GM12874 (cell line): ENCODE measurements around the gene NOTUM.

Experiments used
- TF ChIP-seq, protein P1 (sequence below): IDR thresholded peaks from 2 replicates; pipeline ENCODE4 v1.5.1; 2011; ENCODE audit warnings: low read depth, mild to moderate bottlenecking, control low read depth, low read length, moderate library complexity; ENCODE audit not compliant: insufficient read depth

Gene NOTUM

DNA sequence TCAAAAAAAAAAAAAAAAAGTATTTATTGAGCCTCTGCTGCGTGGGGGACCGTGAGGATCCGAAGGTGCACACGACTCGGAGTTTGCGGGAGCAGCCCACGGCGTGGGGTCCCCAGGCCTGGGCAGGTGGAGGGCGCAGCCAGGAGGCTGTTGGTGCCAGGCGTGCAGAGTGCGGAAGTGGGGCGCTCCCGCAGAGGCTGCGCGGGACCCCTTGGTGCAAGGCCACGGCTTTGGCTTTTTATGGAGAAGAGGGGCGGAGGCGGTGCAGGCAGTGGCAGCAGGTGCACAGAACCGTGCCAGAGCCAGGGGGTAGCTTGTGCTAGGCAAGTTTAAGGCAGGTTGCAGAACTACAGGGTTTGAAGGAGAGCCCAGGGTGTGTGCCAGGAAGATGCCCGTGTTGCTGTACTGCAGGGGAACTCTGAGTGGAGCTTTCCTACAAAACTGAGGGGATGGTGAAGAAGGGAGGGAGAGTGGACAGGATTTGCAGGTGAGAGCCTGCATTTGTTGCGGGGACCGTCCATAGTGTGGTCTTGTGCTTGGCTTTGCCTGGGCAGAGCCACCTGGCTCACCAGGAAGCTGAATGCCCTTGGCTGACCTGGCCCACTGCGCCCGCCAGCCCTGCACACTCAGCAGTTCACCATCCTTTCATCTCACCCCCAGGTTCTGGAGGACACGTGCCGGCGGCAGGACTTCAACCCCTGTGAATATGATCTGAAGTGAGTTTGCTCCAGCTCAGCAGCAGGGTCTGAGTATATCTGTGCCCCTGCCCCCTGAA is 17.7 kb upstream of the NOTUM start:
- TF ChIP-seq, protein P1, sequence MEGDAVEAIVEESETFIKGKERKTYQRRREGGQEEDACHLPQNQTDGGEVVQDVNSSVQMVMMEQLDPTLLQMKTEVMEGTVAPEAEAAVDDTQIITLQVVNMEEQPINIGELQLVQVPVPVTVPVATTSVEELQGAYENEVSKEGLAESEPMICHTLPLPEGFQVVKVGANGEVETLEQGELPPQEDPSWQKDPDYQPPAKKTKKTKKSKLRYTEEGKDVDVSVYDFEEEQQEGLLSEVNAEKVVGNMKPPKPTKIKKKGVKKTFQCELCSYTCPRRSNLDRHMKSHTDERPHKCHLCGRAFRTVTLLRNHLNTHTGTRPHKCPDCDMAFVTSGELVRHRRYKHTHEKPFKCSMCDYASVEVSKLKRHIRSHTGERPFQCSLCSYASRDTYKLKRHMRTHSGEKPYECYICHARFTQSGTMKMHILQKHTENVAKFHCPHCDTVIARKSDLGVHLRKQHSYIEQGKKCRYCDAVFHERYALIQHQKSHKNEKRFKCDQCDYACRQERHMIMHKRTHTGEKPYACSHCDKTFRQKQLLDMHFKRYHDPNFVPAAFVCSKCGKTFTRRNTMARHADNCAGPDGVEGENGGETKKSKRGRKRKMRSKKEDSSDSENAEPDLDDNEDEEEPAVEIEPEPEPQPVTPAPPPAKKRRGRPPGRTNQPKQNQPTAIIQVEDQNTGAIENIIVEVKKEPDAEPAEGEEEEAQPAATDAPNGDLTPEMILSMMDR, result no peak

DNA sequence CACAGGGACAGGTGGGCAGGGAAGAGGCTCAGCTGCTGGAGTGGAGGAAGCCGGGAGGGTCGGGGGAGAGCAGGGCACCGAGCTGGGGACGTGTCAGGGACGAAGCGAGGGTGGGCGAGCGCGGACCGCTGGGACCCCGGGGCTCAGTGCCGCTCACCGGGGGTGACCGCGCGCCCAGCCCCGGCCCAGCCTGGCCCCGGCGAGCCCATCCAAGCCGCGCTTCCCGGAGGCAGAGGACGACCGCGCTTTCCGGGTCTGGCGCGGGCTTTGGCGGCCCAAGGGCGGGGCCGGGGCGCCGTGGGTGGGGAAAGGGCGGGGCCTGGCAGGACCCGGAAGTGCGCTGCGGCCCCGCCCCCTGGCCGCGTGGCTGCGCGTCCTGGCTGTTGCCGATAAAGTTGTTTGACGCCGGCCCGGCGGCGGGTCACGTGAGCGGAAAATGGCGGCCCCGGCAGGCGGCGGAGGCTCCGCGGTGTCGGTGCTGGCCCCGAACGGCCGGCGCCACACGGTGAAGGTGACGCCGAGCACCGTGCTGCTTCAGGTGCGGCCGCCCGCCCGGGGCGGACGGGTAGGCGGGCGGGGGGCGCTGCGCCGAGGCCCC is 16.3 kb upstream of the NOTUM start, which contains the start of gene ASPSCR1:
Gene ASPSCR1 (plus strand): TSS at position 419 of the 598 bp plus-strand sequence. CDS start 18 bp downstream, at position 437.
- TF ChIP-seq, protein P1, result no peak

DNA sequence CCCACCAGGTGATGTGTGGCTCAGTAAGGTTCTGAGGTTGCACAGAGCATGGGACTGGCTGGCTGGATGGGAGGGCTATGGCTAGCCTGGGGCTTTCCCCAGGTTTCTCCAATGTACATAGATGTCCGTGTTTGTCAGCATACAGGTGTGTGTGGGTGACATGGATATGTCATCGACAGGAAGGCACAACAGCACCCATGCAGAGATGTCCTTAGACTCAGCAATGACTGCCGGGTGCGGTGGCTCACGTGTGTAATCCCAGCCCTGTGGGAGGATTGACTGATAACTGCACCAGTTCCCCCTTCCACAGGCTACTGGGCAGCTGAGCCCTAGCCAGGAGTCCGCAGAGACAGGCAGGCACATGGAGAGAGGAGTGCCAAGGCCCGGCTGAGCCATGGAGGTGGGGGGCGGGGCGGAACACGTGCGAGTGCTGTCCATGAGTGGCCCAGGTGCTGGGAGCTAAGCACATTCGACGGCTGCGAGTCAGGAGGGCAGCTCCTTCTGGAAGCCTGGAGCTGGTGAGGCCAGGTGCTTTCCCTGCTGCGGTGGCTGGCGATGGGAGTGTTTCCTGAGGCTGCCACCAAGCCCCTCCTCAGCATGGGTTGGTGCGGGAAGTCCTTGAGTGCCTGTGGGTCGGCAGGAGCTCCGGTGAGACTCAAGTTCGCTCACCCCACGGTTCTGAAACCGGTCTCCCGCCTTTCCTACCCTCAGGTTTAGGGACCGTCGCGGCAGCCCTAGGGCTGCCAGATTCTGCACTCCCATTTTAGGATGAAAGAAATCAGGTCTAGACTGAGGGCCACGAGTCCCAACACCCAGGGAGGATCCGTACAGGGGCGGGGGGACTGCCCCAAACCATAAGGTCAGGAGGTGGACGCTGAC is 15.6 kb upstream of the NOTUM start:
- TF ChIP-seq, protein P1, result no peak

DNA sequence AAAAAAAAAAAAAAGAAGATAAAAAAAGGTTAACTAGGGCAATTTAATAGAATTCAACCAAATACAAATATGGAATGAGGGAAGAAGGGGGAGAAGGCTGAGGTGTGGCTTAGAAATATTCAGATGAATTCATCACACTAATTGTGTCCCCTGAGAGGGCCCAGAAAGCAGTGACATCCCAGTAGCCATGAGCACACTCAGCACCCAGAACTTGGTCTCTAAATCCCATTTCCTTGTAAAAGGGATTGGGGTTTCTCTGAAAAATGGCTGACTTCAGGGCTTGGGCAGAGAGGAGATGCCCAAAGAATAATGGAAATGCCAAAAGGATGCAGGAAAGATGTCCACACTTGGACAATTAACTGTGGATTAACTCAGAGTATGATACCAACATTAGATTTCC is 12.4 kb upstream of the NOTUM start:
- TF ChIP-seq, protein P1, result no peak

DNA sequence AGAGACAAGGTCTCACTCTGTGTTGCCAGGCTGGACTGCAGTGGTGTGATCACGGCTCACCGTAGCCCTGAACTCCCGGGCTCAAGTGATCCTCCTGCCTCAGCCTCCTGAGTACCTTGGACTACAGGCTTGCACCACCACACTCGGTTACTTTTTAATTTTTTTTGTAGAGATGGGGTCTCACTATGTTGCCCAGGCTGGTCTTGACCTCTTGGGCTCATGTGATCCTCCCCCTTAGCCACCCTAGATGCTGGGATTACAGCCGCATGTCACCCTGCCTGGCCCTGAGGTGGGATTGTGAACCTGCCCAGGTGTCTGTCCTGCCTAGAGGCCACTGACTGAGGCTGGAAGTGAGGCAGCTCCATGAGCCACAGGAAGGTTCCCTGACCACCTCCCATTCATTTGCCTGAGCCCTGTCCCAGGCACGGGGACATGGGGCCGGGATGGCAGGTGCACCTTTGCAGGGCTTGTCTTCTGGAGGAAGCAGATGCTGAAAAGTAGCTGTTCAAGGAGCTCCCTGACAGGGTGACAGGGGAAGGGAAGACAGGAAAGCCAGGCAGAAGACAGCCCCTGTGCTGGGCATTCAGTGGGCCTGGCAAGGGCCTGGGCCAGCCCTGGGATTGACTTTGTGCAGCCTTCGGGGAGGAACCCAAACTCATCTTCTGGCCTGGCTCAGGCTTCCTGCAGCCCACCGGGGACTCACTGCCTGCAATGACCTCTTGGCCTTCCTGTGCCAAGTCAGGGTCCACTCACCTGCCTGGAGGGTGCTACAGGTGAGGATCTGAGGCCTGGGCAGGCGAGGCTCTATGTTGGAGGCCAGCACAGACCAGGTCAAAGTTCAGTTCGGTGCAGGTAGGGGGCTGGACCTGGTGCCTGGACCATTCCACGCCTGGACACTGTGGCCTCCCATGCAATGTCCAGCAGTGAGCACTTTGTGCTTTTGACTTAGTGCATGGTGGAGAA is 8.1 kb upstream of the NOTUM start:
- TF ChIP-seq, protein P1, result no peak

DNA sequence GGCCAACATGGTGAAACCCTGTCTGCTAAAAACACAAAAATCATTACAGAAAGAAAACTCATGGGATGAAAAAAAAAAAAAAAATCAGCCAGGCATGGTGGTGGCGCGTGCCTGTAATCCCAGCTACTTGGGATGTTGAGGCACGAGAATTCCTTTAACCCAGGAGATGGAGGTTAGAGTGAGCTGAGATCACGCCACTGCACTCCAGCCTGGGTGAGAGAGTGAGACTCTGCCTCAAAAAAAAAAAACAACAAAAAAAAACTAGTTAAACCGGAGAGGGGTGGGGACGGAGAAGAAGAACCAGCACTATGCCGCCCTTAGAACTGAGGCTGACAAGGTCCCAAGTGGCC is 7.4 kb upstream of the NOTUM start:
- TF ChIP-seq, protein P1, result no peak
